ENCODE data around the gene MARK4. TPM values are rescaled to one million over a fixed set of nuclear protein-coding genes. Genes with fewer than 3 reads are reported as not detected.

Gene MARK4
- total RNA-seq, 1 experiment from 2014 or later, result 58.5 TPM

Other genes with a start within 250 kb of the MARK4 start
- 8.9 to 10.6 TPM (median 9.9 TPM) in 3 replicates for gene RELB, start 249.8 kb upstream of the MARK4 start, total RNA-seq (2021)
- gene CLASRP, start 212.2 kb upstream of the MARK4 start, total RNA-seq (2021), result 85.0 to 88.9 TPM (median 88.0 TPM) in 3 replicates
- 13.4 to 14.8 TPM (median 13.8 TPM) in 3 replicates for gene ZNF296, start 174.8 kb upstream of the MARK4 start, total RNA-seq (2021)
- 55.0 to 60.3 TPM (median 55.3 TPM) in 3 replicates for gene GEMIN7, start 172.0 kb upstream of the MARK4 start, total RNA-seq (2021)
- gene PPP1R37, start 158.1 kb upstream of the MARK4 start, total RNA-seq (2021), result 34.5 to 35.9 TPM (median 35.4 TPM) in 3 replicates
- gene NKPD1, start 90.3 kb upstream of the MARK4 start, total RNA-seq (2021), result 0.57 to 1.1 TPM (median 0.76 TPM) in 3 replicates
- gene TRAPPC6A, start 73.0 kb upstream of the MARK4 start, total RNA-seq (2021), result 59.7 to 75.8 TPM (median 67.1 TPM) in 3 replicates
- gene BLOC1S3, start 72.5 kb upstream of the MARK4 start, total RNA-seq (2021), result 9.0 to 10.8 TPM (median 10.0 TPM) in 3 replicates
- gene EXOC3L2, start 5.9 kb upstream of the MARK4 start, total RNA-seq (2021), result 2.7 to 3.5 TPM (median 3.1 TPM) in 3 replicates
- not detected in 3 replicates for gene CKM, start 71.6 kb downstream of the MARK4 start, total RNA-seq (2021)
- 5.2 to 6.5 TPM (median 5.3 TPM) in 3 replicates for gene KLC3, start 89.5 kb downstream of the MARK4 start, total RNA-seq (2021)
- gene ERCC2, start 119.3 kb downstream of the MARK4 start, total RNA-seq (2021), result 102 to 113 TPM (median 109 TPM) in 3 replicates
- 27.5 to 38.1 TPM (median 35.2 TPM) in 3 replicates for gene PPP1R13L, start 153.8 kb downstream of the MARK4 start, total RNA-seq (2021)
- 33.5 to 38.1 TPM (median 34.8 TPM) in 3 replicates for gene POLR1G, start 155.4 kb downstream of the MARK4 start, total RNA-seq (2021)
- 43.7 to 60.6 TPM (median 60.1 TPM) in 3 replicates for gene ERCC1, start 172.6 kb downstream of the MARK4 start, total RNA-seq (2021)
- gene FOSB, start 216.7 kb downstream of the MARK4 start, total RNA-seq (2021), result 2.3 to 7.2 TPM (median 5.4 TPM) in 3 replicates
- 25.1 to 27.8 TPM (median 27.4 TPM) in 3 replicates for gene RTN2, start 245.8 kb downstream of the MARK4 start, total RNA-seq (2021)
- gene PPM1N, start 247.2 kb downstream of the MARK4 start, total RNA-seq (2021), result 10.3 to 15.1 TPM (median 14.2 TPM) in 3 replicates